WTC11 (cell line): ENCODE measurements around the gene GTPBP6.

Experiments used
- CREB1 ChIP-seq: sonication (generic); formaldehyde crosslinking; IDR thresholded peaks from 2 replicates; pipeline ENCODE4 v1.8.0; 2023; ENCODE audit warnings: mild to moderate bottlenecking, missing genetic modification reagents
- CTCF ChIP-seq: fragments of 200-600 bp; IDR thresholded peaks from 2 replicates; pipeline ENCODE4 v1.8.0; 2022; ENCODE audit warnings: antibody characterized with exemption
- E2F5 ChIP-seq: sonication (generic); formaldehyde crosslinking; IDR thresholded peaks from 2 replicates; pipeline ENCODE4 v1.8.1; 2022; ENCODE audit warnings: mild to moderate bottlenecking, moderate library complexity, missing genetic modification reagents
- ELF4 ChIP-seq: sonication (generic); formaldehyde crosslinking; IDR thresholded peaks from 2 replicates; pipeline ENCODE4 v1.8.1; 2022; ENCODE audit warnings: low read depth, mild to moderate bottlenecking, moderate library complexity, missing genetic modification reagents
- ETV6 ChIP-seq: sonication (generic); formaldehyde crosslinking; IDR thresholded peaks from 2 replicates; pipeline ENCODE4 v1.8.1; 2022; ENCODE audit warnings: mild to moderate bottlenecking, missing genetic modification reagents
- FOXK1 ChIP-seq: sonication (generic); formaldehyde crosslinking; IDR thresholded peaks from 2 replicates; pipeline ENCODE4 v1.8.0; 2022; ENCODE audit warnings: mild to moderate bottlenecking, moderate library complexity, missing genetic modification reagents
- GABPB1 ChIP-seq: sonication (generic); formaldehyde crosslinking; IDR thresholded peaks from 2 replicates; pipeline ENCODE4 v1.8.1; 2023; ENCODE audit warnings: mild to moderate bottlenecking, missing genetic modification reagents
- HMGXB4 ChIP-seq: sonication (generic); formaldehyde crosslinking; IDR thresholded peaks from 2 replicates; pipeline ENCODE4 v1.8.1; 2023; ENCODE audit warnings: mild to moderate bottlenecking, moderate library complexity, missing genetic modification reagents
- MLX ChIP-seq: sonication (generic); formaldehyde crosslinking; IDR thresholded peaks from 2 replicates; pipeline ENCODE4 v1.8.1; 2023; ENCODE audit warnings: mild to moderate bottlenecking, missing genetic modification reagents, moderate library complexity
- MYBL2 ChIP-seq: sonication (generic); formaldehyde crosslinking; IDR thresholded peaks from 2 replicates; pipeline ENCODE4 v1.8.1; 2023; ENCODE audit warnings: mild to moderate bottlenecking, moderate library complexity, missing genetic modification reagents
- NR3C1 ChIP-seq: sonication (generic); formaldehyde crosslinking; conservative IDR thresholded peaks from 2 replicates; pipeline ENCODE4 v1.8.1; 2023; ENCODE audit warnings: low read depth, mild to moderate bottlenecking, missing genetic modification reagents
- SP1 ChIP-seq: sonication (generic); formaldehyde crosslinking; conservative IDR thresholded peaks from 2 replicates; pipeline ENCODE4 v1.8.1; 2022; ENCODE audit warnings: missing genetic modification reagents
- STAT6 ChIP-seq: sonication (generic); formaldehyde crosslinking; conservative IDR thresholded peaks from 2 replicates; pipeline ENCODE4 v1.8.1; 2023; ENCODE audit warnings: mild to moderate bottlenecking, low read depth, missing genetic modification reagents, moderate library complexity

GRCh38 chrX:362937-363620 is 44.5 kb upstream of the GTPBP6 start:
- TF ChIP-seq MYBL2 (CRISPR knock-in tag) (no peak), GABPB1 (no peak), FOXK1 (CRISPR knock-in tag) (no peak), CTCF (no peak), ELF4 (CRISPR knock-in tag) (no peak), HMGXB4 (CRISPR knock-in tag) (no peak), SP1 (CRISPR knock-in tag) (no peak), CREB1 (CRISPR knock-in tag) (no peak), STAT6 (CRISPR knock-in tag) (no peak), E2F5 (CRISPR knock-in tag) (no peak), ETV6 (no peak), NR3C1 (no peak), MLX (CRISPR knock-in tag) (no peak)
